Thymus (tissue), 11 donors: Measurements from ENCODE around the gene ADNP. TPM values are rescaled to one million over a fixed set of nuclear protein-coding genes. Genes with fewer than 3 reads are reported as not detected.
"Not testable (repeated sequence)": the region's sequence is repeated elsewhere in the genome, so short reads cannot be mapped to it uniquely, and the experiment has no call there.

Source experiments
- DNase-seq, 9 donors: peaks; one replicate each; pipeline ENCODE4 v3.0.0-alpha.2; 2013; ENCODE audit warnings: low spot score in 9 of 9, low read depth in 6 of 9, missing footprints in 1 of 9
- H3K27ac ChIP-seq, 2 donors: one replicate each; pipeline ENCODE4 v1.5.1; 2013; ENCODE audit warnings: control low read depth in 1 of 2, low read depth in 1 of 2, low read length in 1 of 2, mild to moderate bottlenecking in 1 of 2, moderate library complexity in 1 of 2
- H3K27me3 ChIP-seq, 2 donors: one replicate each; pipeline ENCODE4 v1.5.1; 2013; ENCODE audit warnings: low read length in 1 of 2; ENCODE audit not compliant: control insufficient read depth in 2 of 2, insufficient read depth in 1 of 2
- H3K36me3 ChIP-seq, 2 donors: one replicate each; pipeline ENCODE4 v1.5.1; 2013; ENCODE audit warnings: low read length in 1 of 2, mild to moderate bottlenecking in 1 of 2, moderate library complexity in 1 of 2; ENCODE audit not compliant: control insufficient read depth in 2 of 2, insufficient read depth in 2 of 2
- H3K4me1 ChIP-seq, 2 donors: one replicate each; pipeline ENCODE4 v1.5.1; 2013; ENCODE audit warnings: low read length in 2 of 2; ENCODE audit not compliant: control insufficient read depth in 2 of 2, insufficient read depth in 2 of 2
- H3K4me3 ChIP-seq, 2 donors: one replicate each; pipeline ENCODE4 v1.5.1; 2013; ENCODE audit warnings: low read length in 2 of 2, control low read depth in 1 of 2, mild to moderate bottlenecking in 1 of 2
- H3K9me3 ChIP-seq, 2 donors: one replicate each; pipeline ENCODE4 v1.5.1; 2013; ENCODE audit warnings: low read length in 1 of 2, mild to moderate bottlenecking in 1 of 2; ENCODE audit not compliant: control insufficient read depth in 2 of 2, insufficient read depth in 1 of 2
- WGBS: extraction: QIAGEN DNeasy Blood & Tissue Kit; methylation state at CpG from one replicate; pipeline ENCODE4 v1.1.7; 2013; 5-methylcytosine and 5-hydroxymethylcytosine counted together
- polyA plus RNA-seq: library from polyadenylated mRNA; stranded (reverse); fragments of 200-250 nt; gene quantifications from one replicate; pipeline ENCODE4 v1.2.3, GENCODE V29; 2013
- total RNA-seq: library from RNA; stranded (reverse); fragments of 120-200 nt; gene quantifications from one replicate; pipeline ENCODE4 v1.2.4, GENCODE V29; 2013
- donor health status: healthy.

The ADNP gene
- total and polyA plus RNA-seq, 2 donors, result 22.8 to 55.6 TPM

DNA sequence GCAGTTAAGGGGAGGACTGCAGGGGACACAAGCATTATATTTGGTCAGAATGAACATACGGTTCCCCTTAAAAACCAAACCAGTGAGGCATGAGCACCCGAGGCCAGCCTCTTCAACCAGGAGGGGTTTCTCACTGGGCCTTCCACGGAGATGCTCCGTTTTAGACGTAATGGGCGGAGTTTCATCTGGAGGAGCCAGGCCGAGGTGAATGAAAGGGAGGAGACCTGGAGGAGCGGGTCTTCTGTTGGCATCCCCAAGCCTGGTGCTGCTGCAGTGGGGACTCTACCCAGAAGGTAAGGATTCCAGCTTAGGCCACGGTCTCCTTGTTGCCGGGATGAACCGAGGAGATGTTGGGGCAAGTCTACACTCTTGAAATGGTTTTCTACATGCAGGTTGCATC lies 47.4 kb downstream of the ADNP start:
- peaks cover 12 to 14% of the 10 kb centered on the region in 2 donors for H3K36me3 ChIP-seq
- DNase-seq, result no peak

DNA sequence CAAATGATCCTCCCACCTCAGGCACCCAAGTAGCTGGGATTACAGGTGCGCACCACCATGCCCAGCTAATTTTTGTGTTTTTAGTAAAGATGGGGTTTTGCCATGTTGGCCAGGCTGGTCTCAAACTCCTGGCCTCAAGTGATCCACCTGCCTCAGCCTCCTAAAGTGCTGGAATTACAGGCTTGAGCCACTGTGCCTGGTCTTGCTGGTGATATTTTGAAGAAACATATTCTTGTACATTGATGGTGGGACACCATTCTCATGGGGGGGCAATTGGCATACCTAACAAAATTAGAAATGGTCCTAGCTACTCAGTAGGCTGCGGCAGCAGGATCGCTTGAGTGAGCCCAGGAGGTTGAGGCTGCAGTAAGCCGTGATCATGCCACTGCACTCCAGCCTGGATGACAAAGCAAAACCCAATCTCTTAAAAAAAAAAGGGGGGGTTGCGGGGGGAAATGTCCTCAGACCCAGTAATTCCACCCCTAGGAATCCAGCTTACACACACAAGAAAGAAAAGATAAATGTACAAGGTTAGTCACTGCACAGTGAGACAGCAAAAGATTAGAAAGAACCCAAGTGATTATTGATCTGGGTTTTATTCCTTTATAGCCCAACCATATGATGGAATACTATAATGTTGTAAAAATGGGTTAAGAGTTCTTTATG lies 49.3 kb downstream of the ADNP start:
- WGBS, result 98% methylated on average over 5 of the region's 5 CpGs
- not testable (repeated sequence) for H3K36me3 ChIP-seq

More for the DNA sequence above, 47.4 kb downstream of the ADNP start:
- Histone ChIP-seq H3K9me3 (no peaks in the 10 kb centered on the region), H3K4me1 (peaks cover 0 to 4% of the 10 kb centered on the region in 2 donors), H3K4me3 (no peak overlapping the region), H3K27me3 (no peaks in the 10 kb centered on the region), H3K27ac (no peak overlapping the region)
- WGBS, result 96% methylated on average over 11 of the region's 11 CpGs

DNA sequence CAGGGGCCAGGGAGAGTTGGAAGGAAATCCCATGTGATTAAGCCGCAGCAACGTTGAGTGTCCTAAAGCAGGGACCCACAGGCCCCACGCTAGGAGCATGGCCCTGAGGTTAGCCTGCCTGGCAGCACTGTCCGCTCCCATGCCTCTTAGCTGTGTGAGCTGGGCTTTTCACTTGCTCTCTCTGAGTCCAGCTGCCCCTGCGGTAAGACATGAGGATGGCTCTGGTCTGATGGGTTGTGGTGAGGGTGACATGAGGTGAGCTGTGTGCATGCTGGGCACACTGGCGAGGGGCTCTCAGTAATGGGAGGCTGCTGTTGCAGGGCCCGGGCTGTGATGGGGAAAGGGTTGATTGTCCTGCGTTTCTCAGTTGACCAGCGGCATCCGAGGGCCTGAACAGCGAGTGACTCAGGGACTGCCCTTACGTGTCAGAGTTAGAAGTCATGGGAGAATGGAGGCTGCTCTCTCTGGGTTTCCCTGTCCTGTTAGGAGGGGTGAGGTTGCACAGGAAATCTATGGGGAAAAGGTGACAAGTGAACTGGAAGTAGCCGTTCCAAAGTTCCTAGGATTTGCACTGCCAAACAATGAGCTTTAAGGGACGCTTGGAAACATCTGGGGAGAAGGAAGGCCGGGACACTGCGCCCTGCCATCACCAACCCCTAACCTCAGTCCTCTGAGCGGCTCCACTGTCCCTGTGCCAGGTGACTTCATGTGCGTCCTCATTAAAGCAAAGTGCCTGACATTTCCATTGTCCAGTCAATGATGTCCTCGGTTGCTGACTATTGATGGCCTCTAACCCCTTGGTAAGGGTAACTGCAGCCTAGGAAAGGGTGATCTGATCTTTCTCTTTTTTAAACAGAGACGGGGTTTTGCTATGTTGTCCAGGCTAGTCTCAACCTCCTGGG lies 51.3 kb downstream of the ADNP start:
- no peak for DNase-seq
- peaks cover 0 to under 1% of the 10 kb centered on the region in 2 donors for H3K4me1 ChIP-seq
- no peaks in the 10 kb centered on the region for H3K27me3 ChIP-seq
- no peak overlapping the region for H3K4me3 ChIP-seq
- WGBS, result 96% methylated on average over 20 of the region's 20 CpGs
- peak overlapping the region in 1 of 2 donors; percentile 5 for H3K27ac ChIP-seq
- H3K9me3 ChIP-seq, result no peaks in the 10 kb centered on the region
- no peaks in the 10 kb centered on the region for H3K36me3 ChIP-seq

More for the DNA sequence above, 49.3 kb downstream of the ADNP start:
- not testable (repeated sequence) for DNase-seq, H3K4me1 ChIP-seq, H3K4me3 ChIP-seq, H3K9me3 ChIP-seq, H3K27me3 ChIP-seq
- peak overlapping the region in 1 of 2 donors; percentile 5 for H3K27ac ChIP-seq

DNA sequence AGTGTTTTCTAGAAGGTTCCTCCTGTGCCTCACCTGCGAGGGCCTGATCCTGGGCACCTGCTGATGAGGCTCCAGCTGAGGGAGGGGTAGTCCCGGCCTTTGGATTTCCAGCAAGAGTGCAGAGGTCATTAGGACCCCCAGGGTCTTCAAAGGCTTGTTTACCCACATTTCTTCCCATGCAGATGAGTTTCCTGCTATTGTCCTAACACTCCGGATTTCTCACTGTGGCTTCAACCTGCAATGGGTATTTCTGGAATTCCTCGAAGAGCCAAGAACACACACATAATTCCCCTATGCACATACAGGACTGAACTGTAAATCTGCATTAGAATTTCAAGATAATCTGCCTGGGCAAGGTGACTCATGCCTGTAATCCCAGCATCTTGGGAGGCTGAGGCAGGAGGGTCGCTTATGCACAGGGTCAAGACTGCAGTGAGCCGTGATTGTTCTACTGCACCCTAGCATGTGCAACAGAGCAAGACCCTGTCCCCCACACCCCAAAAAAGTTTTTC lies 53.9 kb downstream of the ADNP start:
- no peak for DNase-seq
- Histone ChIP-seq H3K27ac (no peak overlapping the region), H3K27me3 (no peaks in the 10 kb centered on the region), H3K36me3 (no peaks in the 10 kb centered on the region), H3K4me3 (no peak overlapping the region), H3K4me1 (no peaks in the 10 kb centered on the region), H3K9me3 (no peaks in the 10 kb centered on the region)
- 86% methylated on average over 6 of the region's 6 CpGs for WGBS

DNA sequence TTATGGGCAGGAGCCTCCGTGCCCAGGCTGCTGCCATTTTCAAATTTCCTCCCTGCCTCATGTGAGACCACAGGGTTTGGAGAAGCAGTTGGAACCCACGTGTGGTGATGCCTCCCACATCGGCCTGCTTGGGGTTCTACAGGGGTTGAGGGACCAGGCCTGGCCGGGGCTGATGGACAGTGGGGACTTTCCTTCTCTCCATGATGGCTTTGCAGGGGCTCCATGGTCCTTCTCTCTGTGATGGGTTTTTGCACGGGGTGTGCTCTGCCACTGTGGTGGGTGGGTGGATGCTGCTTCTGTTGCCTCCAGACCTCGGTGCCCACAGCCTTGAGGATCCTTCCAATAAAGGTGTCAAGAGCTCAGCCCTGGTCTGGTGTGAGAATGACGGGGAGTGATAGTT lies 54.4 kb downstream of the ADNP start:
- H3K36me3 ChIP-seq, result no peaks in the 10 kb centered on the region
- H3K4me3 ChIP-seq, result no peak overlapping the region
- no peaks in the 10 kb centered on the region for H3K27me3 ChIP-seq
- no peak for DNase-seq
- WGBS, result 94% methylated on average over 7 of the region's 7 CpGs
- H3K27ac ChIP-seq, result no peak overlapping the region
- no peaks in the 10 kb centered on the region for H3K4me1 ChIP-seq
- no peaks in the 10 kb centered on the region for H3K9me3 ChIP-seq

DNA sequence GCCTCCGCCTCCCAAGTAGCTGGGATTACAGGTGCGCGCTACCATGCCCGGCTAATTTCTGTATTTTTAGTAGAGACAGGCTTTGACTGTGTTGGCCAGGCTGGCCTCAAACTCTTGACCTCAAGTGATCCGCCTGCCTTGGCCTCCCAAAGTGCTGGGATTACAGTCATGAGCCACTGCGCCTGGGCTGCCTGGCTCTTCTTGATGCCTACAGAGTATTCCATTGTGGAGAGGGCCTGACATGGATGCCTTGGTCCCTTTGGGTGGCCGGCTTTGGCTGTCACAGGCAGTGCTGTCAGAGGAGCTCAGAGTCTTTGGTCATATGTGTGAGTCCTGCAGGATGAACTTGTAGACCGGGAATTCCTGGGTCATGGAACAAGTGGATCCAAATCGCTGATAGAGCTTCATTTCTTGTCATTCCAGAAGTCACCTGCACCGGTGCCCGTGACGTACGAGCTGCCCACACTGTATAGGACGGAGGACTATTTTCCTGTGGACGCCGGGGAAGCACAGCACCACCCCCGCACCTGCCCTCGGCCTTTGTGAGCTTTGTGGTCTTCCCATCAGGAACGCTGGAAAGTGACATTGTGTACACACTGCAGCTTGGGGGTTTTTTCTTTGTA lies 55.1 kb downstream of the ADNP start:
- H3K36me3 ChIP-seq, result no peaks in the 10 kb centered on the region
- H3K9me3 ChIP-seq, result no peaks in the 10 kb centered on the region
- 98% methylated on average over 19 of the region's 19 CpGs for WGBS
- no peak for DNase-seq
- H3K4me1 ChIP-seq, result no peaks in the 10 kb centered on the region
- no peaks in the 10 kb centered on the region for H3K27me3 ChIP-seq
- H3K27ac ChIP-seq, result no peak overlapping the region
- H3K4me3 ChIP-seq, result no peak overlapping the region

DNA sequence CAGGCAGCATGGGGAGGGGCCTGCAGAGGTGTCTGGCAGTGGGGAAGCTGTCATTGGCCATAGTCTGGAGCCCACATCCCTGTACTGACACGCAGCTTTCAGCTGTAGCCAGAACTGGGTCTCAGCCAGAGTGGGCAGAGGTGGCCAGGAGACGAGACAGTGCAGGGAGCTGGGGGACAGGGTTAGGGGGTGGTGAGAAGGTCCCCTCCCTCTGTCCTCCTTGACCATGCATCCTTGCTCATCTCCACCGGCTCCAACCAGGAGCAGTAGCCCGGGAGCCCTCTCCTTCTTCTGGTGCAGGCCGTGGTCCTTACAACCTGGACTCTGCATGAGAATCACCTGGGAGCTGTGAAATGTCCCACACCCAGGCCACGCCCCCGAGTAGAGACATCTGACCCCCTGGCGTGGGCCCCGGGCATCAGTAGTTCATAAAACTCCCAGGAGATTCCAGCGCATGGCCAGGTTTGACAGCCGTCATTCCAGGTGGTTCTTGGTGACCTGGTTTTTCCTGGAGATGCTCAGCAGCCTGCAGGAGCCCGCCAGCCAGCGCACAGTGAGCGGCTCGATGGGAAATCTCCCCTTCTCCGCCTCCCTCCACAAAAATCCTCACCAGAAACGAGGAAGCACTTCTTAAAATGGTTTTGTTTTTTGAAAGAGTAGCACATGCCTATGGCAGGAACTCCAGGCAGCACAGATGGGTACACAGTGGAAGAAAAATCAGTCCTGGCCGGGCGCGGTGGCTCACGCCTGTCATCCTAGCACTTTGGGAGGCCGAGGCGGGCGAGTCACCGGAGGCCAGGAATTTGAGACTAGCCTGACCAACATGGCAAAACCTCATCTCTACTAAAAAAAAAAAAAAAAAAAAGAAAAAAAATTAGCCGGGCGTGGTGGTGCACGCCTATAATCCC lies 56.2 kb downstream of the ADNP start:
- Histone ChIP-seq H3K9me3 (no peaks in the 10 kb centered on the region), H3K4me1 (no peaks in the 10 kb centered on the region), H3K27me3 (no peaks in the 10 kb centered on the region), H3K36me3 (no peaks in the 10 kb centered on the region), H3K27ac (no peak overlapping the region), H3K4me3 (no peak overlapping the region)
- 91% methylated on average over 28 of the region's 28 CpGs for WGBS
- DNase-seq, result no peak

DNA sequence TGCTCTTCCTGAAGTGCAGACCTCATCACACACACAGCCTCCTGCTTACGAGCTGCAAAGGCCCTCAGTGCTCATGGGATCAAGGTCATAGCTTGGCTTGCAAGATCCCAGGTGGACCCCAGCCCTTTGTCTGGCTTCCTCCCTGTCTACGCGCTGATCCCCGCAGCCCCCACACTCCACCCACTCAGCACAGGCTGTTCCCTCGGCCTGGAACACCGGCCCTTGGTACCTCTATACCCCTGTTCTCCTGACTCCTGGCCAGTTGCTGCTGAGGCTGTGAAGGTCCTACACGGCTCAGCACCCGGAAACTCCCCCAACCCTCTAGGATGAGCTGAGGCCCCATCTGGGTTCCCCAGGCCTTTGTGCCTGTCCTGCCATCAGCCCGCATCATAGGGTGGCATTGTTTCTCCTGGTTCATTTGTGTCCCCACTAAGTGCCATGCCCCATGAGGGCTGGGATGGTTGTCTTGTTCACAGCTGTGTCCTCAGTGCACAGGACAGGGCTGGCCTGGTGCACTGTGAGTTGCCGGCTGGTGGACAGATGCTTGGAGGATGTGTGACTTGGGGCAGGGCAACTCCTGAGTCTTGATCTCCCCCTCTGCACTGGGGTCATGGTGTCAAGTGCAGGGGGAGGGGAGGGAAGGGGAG lies 57.0 kb downstream of the ADNP start:
- DNase-seq, result no peak
- H3K36me3 ChIP-seq, result no peaks in the 10 kb centered on the region
- no peaks in the 10 kb centered on the region for H3K4me1 ChIP-seq
- no peaks in the 10 kb centered on the region for H3K27me3 ChIP-seq
- H3K9me3 ChIP-seq, result no peaks in the 10 kb centered on the region
- no peak overlapping the region for H3K27ac ChIP-seq
- H3K4me3 ChIP-seq, result no peak overlapping the region
- WGBS, result 96% methylated on average over 10 of the region's 10 CpGs
